GM20000 (cell line): ENCODE results near the gene DPH5.

Experiments
- DNase-seq: peaks from one replicate; pipeline ENCODE4 v3.0.0; 2012; ENCODE audit warnings: low spot score
- TF ChIP-seq, protein P1 (sequence below): IDR thresholded peaks from 2 replicates; pipeline ENCODE4 v1.5.1; 2012; ENCODE audit warnings: mild to moderate bottlenecking, control low read depth; ENCODE audit errors: extremely low read depth, missing control alignments

The DPH5 gene

DNA sequence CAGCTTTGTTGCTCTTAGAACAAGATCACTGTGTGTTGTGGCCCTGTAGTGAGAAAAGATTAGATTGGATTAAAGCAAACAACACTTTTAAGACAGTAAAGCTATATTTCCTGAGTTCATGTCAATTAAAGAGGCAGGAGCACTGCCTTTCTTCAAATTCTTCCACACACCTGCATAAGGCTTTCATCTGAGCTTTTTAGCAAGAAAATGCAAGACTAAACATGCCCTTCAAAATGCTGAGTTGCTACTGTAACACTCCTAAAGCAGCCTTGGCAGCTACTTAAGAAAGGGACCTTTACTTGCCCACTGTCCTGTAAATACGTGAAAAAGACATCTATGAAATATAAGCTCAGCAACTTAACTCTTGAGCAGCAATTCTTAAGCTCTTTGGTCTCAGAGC, 11.8 kb downstream of the DPH5 start:
- TF ChIP-seq, protein P1, sequence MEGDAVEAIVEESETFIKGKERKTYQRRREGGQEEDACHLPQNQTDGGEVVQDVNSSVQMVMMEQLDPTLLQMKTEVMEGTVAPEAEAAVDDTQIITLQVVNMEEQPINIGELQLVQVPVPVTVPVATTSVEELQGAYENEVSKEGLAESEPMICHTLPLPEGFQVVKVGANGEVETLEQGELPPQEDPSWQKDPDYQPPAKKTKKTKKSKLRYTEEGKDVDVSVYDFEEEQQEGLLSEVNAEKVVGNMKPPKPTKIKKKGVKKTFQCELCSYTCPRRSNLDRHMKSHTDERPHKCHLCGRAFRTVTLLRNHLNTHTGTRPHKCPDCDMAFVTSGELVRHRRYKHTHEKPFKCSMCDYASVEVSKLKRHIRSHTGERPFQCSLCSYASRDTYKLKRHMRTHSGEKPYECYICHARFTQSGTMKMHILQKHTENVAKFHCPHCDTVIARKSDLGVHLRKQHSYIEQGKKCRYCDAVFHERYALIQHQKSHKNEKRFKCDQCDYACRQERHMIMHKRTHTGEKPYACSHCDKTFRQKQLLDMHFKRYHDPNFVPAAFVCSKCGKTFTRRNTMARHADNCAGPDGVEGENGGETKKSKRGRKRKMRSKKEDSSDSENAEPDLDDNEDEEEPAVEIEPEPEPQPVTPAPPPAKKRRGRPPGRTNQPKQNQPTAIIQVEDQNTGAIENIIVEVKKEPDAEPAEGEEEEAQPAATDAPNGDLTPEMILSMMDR = no peak
- DNase-seq = no peak

DNA sequence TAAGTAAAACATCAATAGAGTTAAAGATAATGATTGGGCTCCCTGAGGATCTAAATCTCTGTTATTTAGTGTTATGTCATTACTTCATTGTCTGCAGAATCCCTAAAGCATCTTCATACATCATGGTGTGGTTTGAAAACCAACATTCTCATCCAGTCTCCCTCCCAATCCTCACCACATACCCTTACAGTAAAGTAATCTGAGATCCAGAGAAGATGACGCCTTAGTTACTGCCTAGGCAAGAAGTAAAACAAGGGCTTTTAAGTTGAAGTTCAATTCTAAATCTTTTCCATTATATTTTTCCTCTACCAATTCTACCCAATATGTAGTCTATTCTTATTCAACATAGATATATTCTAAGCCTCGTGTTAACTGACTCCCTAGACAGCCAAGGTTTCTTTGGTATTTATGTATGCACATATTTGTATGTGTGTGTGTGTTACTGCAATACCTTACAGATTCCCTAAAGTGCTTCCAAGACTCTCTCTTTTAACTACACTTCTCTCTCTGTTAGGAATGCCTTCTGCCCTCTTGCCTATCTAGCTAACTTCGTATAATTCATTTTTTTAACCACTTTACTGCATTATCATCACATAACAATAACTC, 17.3 kb downstream of the DPH5 start:
- DNase-seq = no peak
- TF ChIP-seq, protein P1 = no peak

DNA sequence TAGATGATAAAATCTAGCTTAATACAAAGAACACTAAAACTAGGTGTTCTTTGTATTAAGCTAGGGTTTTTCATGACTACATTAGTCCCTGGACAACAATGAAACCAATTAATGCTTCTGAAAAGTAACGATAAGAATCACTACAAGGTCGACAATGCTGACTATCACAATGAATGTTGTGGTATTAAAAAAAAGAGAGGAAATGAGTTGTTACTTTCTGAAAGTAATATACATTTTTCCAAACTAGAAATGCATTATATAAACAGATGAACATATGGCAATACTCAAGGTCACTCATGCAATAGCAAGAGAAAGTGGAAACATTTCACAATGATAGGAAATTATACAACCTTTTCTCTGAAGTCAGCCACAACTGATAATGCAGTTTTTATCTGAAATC, 19.0 kb downstream of the DPH5 start:
- TF ChIP-seq, protein P1 = no peak
- no peak for DNase-seq

DNA sequence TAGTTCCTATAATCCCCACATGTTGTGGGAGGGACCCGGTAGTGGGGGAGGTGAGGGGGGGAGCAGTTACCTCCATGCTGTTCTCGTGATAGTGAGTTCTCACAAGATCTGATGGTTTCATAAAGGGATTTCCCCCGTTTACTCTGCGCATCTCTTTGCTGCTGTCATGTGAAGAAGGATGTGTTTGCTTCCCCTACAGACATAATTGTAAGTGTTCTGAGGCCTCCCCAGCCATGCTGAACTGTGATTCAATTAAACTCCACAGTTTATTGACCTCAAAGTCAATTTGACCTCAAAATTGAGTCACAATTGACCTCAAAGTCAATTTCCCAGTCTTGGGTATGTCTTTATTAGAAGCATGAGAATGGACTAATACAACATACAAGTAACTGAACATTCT, 19.7 kb downstream of the DPH5 start:
- TF ChIP-seq, protein P1 = no peak

DNA sequence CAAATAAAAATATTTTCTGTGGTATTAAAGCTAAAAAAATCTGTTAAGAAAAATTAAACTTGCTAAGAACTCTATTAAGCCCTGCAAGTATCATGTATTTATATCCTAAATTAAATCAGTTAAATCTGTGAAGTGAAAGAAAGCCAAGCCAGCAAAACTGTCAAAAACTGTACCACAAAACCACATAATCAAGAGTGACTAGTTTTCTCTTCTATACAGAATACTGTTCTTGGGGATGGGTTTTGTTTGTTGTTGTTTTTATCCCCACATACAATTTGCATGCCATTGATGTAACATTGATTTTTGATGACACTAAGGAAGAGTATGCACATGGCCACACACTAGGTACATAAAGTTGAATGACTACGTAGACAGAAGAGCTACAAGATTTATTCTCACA, 20.4 kb downstream of the DPH5 start:
- DNase-seq = no peak
- TF ChIP-seq, protein P1 = no peak

More for the DNA sequence above, 19.7 kb downstream of the DPH5 start:
- no peak for DNase-seq

DNA sequence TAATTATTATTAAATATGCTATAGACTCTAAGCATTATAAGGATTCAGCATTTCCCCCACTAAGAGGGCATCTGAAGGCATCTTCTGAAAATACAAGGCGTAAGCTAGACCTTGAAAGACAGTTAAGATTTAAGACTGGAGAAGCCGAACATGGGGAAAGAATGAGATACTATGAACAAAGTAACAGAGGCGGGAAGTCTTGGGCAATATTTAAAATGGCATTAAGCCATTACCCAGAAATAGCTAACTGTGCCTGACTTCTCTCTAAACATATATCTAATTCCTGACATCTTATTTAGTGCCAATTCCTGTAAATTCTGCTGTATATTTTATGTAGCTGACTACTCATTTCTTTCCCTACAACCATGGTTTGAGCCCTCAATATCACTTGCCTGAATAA, 20.9 kb downstream of the DPH5 start:
- DNase-seq = no peak

DNA sequence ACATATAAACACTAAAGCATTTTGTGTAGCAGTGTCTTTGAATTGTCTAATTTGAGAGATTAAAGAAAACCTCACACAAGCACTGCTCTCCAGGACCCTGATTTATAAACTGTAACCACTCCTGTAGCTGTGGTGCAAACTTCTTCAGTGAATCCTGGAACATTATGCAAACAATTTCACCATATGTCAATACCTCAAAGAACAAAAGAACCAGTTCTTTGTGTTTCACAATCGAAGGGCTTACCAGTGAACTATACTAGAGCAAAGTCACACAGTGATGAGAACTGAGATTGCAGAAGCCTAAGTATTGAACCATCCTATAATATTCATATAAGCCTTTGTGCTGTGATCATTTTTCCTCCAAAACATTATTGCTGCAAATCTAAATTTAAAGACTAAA, 21.5 kb downstream of the DPH5 start:
- no peak for DNase-seq
- TF ChIP-seq, protein P1 = no peak

More for the DNA sequence above, 20.9 kb downstream of the DPH5 start:
- TF ChIP-seq, protein P1 = no peak
